Measurements from ENCODE around the gene EXOC6B. TPM values are rescaled to one million over a fixed set of nuclear protein-coding genes. Genes with fewer than 3 reads are reported as not detected.

Gene EXOC6B
- total RNA-seq, 1 donor from 2014 or later, result 32.2 TPM

GRCh38 chr2:72619626-72620025 lies 206.2 kb downstream of the EXOC6B start:
- Mint-ChIP-seq H3K36me3 (ENCODE audit: low read depth) (peaks cover 4% of the 10 kb centered on the region), H3K9me3 (ENCODE audit: low read depth) (peaks cover 15% of the 10 kb centered on the region), H3K27ac (ENCODE audit: unreplicated experiment) (peak overlapping the region; percentile 70), H3K4me3 (ENCODE audit: unreplicated experiment) (no peak overlapping the region), H3K4me1 (ENCODE audit: low read depth) (peaks cover 4% of the 10 kb centered on the region), H3K27me3 (ENCODE audit: low read depth) (no peaks in the 10 kb centered on the region)
- no peak for DNase-seq (ENCODE audit: low spot score)
- TF ChIP-seq, protein P1, sequence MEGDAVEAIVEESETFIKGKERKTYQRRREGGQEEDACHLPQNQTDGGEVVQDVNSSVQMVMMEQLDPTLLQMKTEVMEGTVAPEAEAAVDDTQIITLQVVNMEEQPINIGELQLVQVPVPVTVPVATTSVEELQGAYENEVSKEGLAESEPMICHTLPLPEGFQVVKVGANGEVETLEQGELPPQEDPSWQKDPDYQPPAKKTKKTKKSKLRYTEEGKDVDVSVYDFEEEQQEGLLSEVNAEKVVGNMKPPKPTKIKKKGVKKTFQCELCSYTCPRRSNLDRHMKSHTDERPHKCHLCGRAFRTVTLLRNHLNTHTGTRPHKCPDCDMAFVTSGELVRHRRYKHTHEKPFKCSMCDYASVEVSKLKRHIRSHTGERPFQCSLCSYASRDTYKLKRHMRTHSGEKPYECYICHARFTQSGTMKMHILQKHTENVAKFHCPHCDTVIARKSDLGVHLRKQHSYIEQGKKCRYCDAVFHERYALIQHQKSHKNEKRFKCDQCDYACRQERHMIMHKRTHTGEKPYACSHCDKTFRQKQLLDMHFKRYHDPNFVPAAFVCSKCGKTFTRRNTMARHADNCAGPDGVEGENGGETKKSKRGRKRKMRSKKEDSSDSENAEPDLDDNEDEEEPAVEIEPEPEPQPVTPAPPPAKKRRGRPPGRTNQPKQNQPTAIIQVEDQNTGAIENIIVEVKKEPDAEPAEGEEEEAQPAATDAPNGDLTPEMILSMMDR (IDR thresholded peaks at IDR 0.05), result no peak

- Mint-ChIP-seq H3K4me3 (ENCODE audit: unreplicated experiment) (no peak overlapping the region), H3K27me3 (ENCODE audit: low read depth) (no peaks in the 10 kb centered on the region), H3K4me1 (ENCODE audit: low read depth) (peaks cover 22% of the 10 kb centered on the region), H3K9me3 (ENCODE audit: low read depth) (peaks cover 15% of the 10 kb centered on the region), H3K36me3 (ENCODE audit: low read depth) (peaks cover 7% of the 10 kb centered on the region), H3K27ac (ENCODE audit: unreplicated experiment) (peak overlapping the region; percentile 17)
- no peak for DNase-seq (ENCODE audit: low spot score)
- TF ChIP-seq, protein P1 (IDR thresholded peaks at IDR 0.05), result no peak
Observed at GRCh38 chr2:72613931-72614330, 211.9 kb downstream of the EXOC6B start.

- peak overlapping the region; percentile 5 for H3K27ac Mint-ChIP-seq (ENCODE audit: unreplicated experiment)
- H3K4me3 Mint-ChIP-seq (ENCODE audit: unreplicated experiment), result no peak overlapping the region
- H3K9me3 Mint-ChIP-seq (ENCODE audit: low read depth), result peaks cover 15% of the 10 kb centered on the region
- DNase-seq (ENCODE audit: low spot score), result no peak
- peaks cover 7% of the 10 kb centered on the region for H3K36me3 Mint-ChIP-seq (ENCODE audit: low read depth)
- TF ChIP-seq, protein P1 (IDR thresholded peaks at IDR 0.05), result no peak
- peaks cover 22% of the 10 kb centered on the region for H3K4me1 Mint-ChIP-seq (ENCODE audit: low read depth)
- no peaks in the 10 kb centered on the region for H3K27me3 Mint-ChIP-seq (ENCODE audit: low read depth)
Observed at GRCh38 chr2:72612614-72613160, 213.1 kb downstream of the EXOC6B start.

- Mint-ChIP-seq H3K4me1 (ENCODE audit: low read depth) (peaks cover 19% of the 10 kb centered on the region), H3K4me3 (ENCODE audit: unreplicated experiment) (no peak overlapping the region), H3K36me3 (ENCODE audit: low read depth) (peaks cover 3% of the 10 kb centered on the region), H3K27ac (ENCODE audit: unreplicated experiment) (no peak overlapping the region), H3K27me3 (ENCODE audit: low read depth) (no peaks in the 10 kb centered on the region), H3K9me3 (ENCODE audit: low read depth) (peaks cover 5% of the 10 kb centered on the region)
- DNase-seq (ENCODE audit: low spot score), result no peak
- TF ChIP-seq, protein P1 (IDR thresholded peaks at IDR 0.05), result no peak
Observed at GRCh38 chr2:72607189-72607588, 218.6 kb downstream of the EXOC6B start.

GRCh38 chr2:72605836-72606442 lies 219.9 kb downstream of the EXOC6B start:
- Mint-ChIP-seq H3K27me3 (ENCODE audit: low read depth) (no peaks in the 10 kb centered on the region), H3K4me3 (ENCODE audit: unreplicated experiment) (no peak overlapping the region), H3K27ac (ENCODE audit: unreplicated experiment) (no peak overlapping the region), H3K9me3 (ENCODE audit: low read depth) (peaks cover 5% of the 10 kb centered on the region), H3K4me1 (ENCODE audit: low read depth) (peaks cover 19% of the 10 kb centered on the region), H3K36me3 (ENCODE audit: low read depth) (peaks cover 3% of the 10 kb centered on the region)
- DNase-seq (ENCODE audit: low spot score), result no peak
- TF ChIP-seq, protein P1 (IDR thresholded peaks at IDR 0.05), result peak; percentile 89

Data from chondrocyte (in vitro differentiated cells).